Right atrium auricular region (tissue), 2 donors: ENCODE measurements around the gene DTL. TPM values are rescaled to one million over a fixed set of nuclear protein-coding genes. Genes with fewer than 3 reads are reported as not detected.

Experiments used
- DNase-seq: peaks from one replicate; pipeline ENCODE4 v3.0.0-alpha.2; 2019; ENCODE audit warnings: low spot score
- H3K27ac ChIP-seq, 2 donors: fragments of 200-600 bp; sonication (generic); 1 replicate in 1 of 2; 2 replicates in 1 of 2; pipeline ENCODE4 v1.5.1; 2016 to 2019
- H3K27me3 ChIP-seq, 2 donors: fragments of 200-600 bp; sonication (generic); one replicate each; pipeline versions ENCODE4 v1.5.1 to v1.6.0; 2017 to 2019
- H3K36me3 ChIP-seq: fragments of 200-600 bp; sonication (generic); one replicate; pipeline ENCODE4 v1.5.1; 2016
- H3K4me1 ChIP-seq, 2 donors: fragments of 200-600 bp; sonication (generic); one replicate each; pipeline versions ENCODE4 v1.5.1 to v1.6.0; 2017 to 2019
- H3K4me3 ChIP-seq, 2 donors: fragments of 200-600 bp; sonication (generic); 1 replicate in 1 of 2; 2 replicates in 1 of 2; pipeline ENCODE4 v1.5.1; 2017 to 2019; ENCODE audit warnings: mild to moderate bottlenecking in 1 of 2, moderate library complexity in 1 of 2
- H3K9me3 ChIP-seq, 2 donors: fragments of 200-600 bp; sonication (generic); one replicate each; pipeline ENCODE4 v1.5.1; 2019
- CTCF ChIP-seq, 2 donors: fragments of 200-600 bp; sonication (generic); IDR thresholded peaks; one replicate each; pipeline ENCODE4 v1.5.1; 2019; ENCODE audit warnings: antibody characterized with exemption in 2 of 2
- total RNA-seq, 2 donors: library from RNA; depleted of rRNA; stranded (reverse); fragments of >200 nt; gene quantifications; one replicate each; pipeline ENCODE4 v1.1.0, GENCODE V29; 2016

DTL gene
- total RNA-seq, 2 donors from 2014 or later, result 0.08 TPM; not detected in 1

GRCh38 chr1:212124690-212125582 lies 89.4 kb downstream of the DTL start:
- H3K9me3 ChIP-seq, result no peaks in the 10 kb centered on the region
- peaks cover 0 to 5% of the 10 kb centered on the region in 2 donors for H3K4me1 ChIP-seq
- no peaks in the 10 kb centered on the region for H3K36me3 ChIP-seq
- no peak for DNase-seq
- H3K4me3 ChIP-seq, result no peak overlapping the region
- no peak overlapping the region for H3K27ac ChIP-seq
- no peaks in the 10 kb centered on the region for H3K27me3 ChIP-seq
- no peak for TF ChIP-seq CTCF (IDR thresholded peaks at IDR 0.05)

GRCh38 chr1:212125654-212126053 lies 90.1 kb downstream of the DTL start:
- Histone ChIP-seq H3K27me3 (no peaks in the 10 kb centered on the region), H3K36me3 (no peaks in the 10 kb centered on the region), H3K27ac (no peak overlapping the region), H3K4me1 (no peaks in the 10 kb centered on the region), H3K9me3 (no peaks in the 10 kb centered on the region), H3K4me3 (no peak overlapping the region)
- TF ChIP-seq CTCF (IDR thresholded peaks at IDR 0.05), result no peak
- DNase-seq, result no peak

GRCh38 chr1:212127221-212127620 lies 91.7 kb downstream of the DTL start:
- Histone ChIP-seq H3K9me3 (no peaks in the 10 kb centered on the region), H3K4me3 (no peak overlapping the region), H3K36me3 (no peaks in the 10 kb centered on the region), H3K27ac (no peak overlapping the region), H3K27me3 (no peaks in the 10 kb centered on the region), H3K4me1 (no peaks in the 10 kb centered on the region)
- TF ChIP-seq CTCF (IDR thresholded peaks at IDR 0.05), result no peak
- DNase-seq, result no peak

- no peaks in the 10 kb centered on the region for H3K36me3 ChIP-seq
- H3K27ac ChIP-seq, result no peak overlapping the region
- TF ChIP-seq CTCF (IDR thresholded peaks at IDR 0.05), result no peak
- H3K9me3 ChIP-seq, result no peaks in the 10 kb centered on the region
- no peak overlapping the region for H3K4me3 ChIP-seq
- no peaks in the 10 kb centered on the region for H3K4me1 ChIP-seq
- no peaks in the 10 kb centered on the region for H3K27me3 ChIP-seq
- DNase-seq, result no peak
Observed at GRCh38 chr1:212129781-212130180, 94.2 kb downstream of the DTL start.

GRCh38 chr1:212132025-212132424 lies 96.5 kb downstream of the DTL start:
- Histone ChIP-seq H3K4me3 (no peak overlapping the region), H3K36me3 (no peaks in the 10 kb centered on the region), H3K4me1 (no peaks in the 10 kb centered on the region), H3K27ac (no peak overlapping the region), H3K9me3 (no peaks in the 10 kb centered on the region), H3K27me3 (no peaks in the 10 kb centered on the region)
- no peak for DNase-seq
- TF ChIP-seq CTCF (IDR thresholded peaks at IDR 0.05), result no peak
